Caco-2 (cell line): Measurements from ENCODE around the gene NINJ2. TPM values are rescaled to one million over a fixed set of nuclear protein-coding genes. Genes with fewer than 3 reads are reported as not detected.
A peak's percentile ranks its signal among the peaks of the same experiment; 100 is the strongest.

Experiments
- Bru-seq: library from RNA; stranded (reverse); fragments of 400-500 nt; gene quantifications from one replicate; lab custom pipeline; 2021; lab: Mats Ljungman, UMichigan
- BruChase-seq, 2 experiments: library from RNA; stranded (reverse); fragments of 400-500 nt; gene quantifications; one replicate each; lab custom pipeline; 2021; lab: Mats Ljungman, UMichigan
- BruUV-seq: library from RNA; stranded (reverse); fragments of 400-500 nt; replicated peaks from 2 replicates; lab custom pipeline; 2021; lab: Mats Ljungman, UMichigan
- CTCF ChIA-PET: fragments of 300-600 bp; sonication (Branson Sonifier 250); formaldehyde crosslinking; loops from one replicate; lab custom pipeline; 2022; ENCODE audit warnings: antibody characterized with exemption; lab: Charles Lee
- POLR2A ChIA-PET: fragments of 300-600 bp; sonication (Branson Sonifier 250); formaldehyde crosslinking; loops from one replicate; lab custom pipeline; 2022; ENCODE audit warnings: antibody characterized with exemption; lab: Charles Lee
- DNase-seq, 2 experiments: peaks; one replicate each; pipeline versions ENCODE4 v3.0.0 to v3.0.0-alpha.2; 2020 to 2022
- H3K27me3 ChIP-seq: replicated peaks from 2 replicates; pipeline ENCODE4 v1.6.0; 2011; ENCODE audit warnings: low read length; ENCODE audit not compliant: control insufficient read depth, insufficient read depth
- H3K36me3 ChIP-seq: 2 replicates; pipeline ENCODE4 v1.5.1; 2011; ENCODE audit warnings: low read length; ENCODE audit not compliant: control insufficient read depth, insufficient read depth
- H3K4me1 ChIP-seq: fragments of 250-450 bp; sonication (Bioruptor Pico); 2 replicates; pipeline ENCODE4 v1.5.1; 2020; ENCODE audit warnings: mild to moderate bottlenecking
- H3K4me3 ChIP-seq: 2 replicates; pipeline ENCODE4 v1.5.1; 2011; ENCODE audit warnings: low read depth, mild to moderate bottlenecking, control low read depth, low read length
- H3K9me3 ChIP-seq: fragments of 250-450 bp; sonication (Bioruptor Pico); 2 replicates; pipeline ENCODE4 v1.5.1; 2020; ENCODE audit warnings: mild to moderate bottlenecking, moderate library complexity
- H3K27ac Mint-ChIP-seq: one replicate; pipeline ENCODE4 v1.8.0; 2022; ENCODE audit warnings: mixed read lengths; ENCODE audit not compliant: unreplicated experiment
- H3K27me3 Mint-ChIP-seq: one replicate; pipeline ENCODE4 v1.8.0; 2022; ENCODE audit warnings: mixed read lengths; ENCODE audit not compliant: insufficient read depth, unreplicated experiment
- H3K36me3 Mint-ChIP-seq: one replicate; pipeline ENCODE4 v1.8.0; 2022; ENCODE audit warnings: mild to moderate bottlenecking, mixed read lengths; ENCODE audit not compliant: insufficient read depth, unreplicated experiment
- H3K4me1 Mint-ChIP-seq: one replicate; pipeline ENCODE4 v1.8.0; 2022; ENCODE audit warnings: low read depth, mixed read lengths; ENCODE audit not compliant: unreplicated experiment
- H3K4me3 Mint-ChIP-seq: one replicate; pipeline ENCODE4 v1.8.0; 2022; ENCODE audit warnings: mild to moderate bottlenecking, moderate library complexity, mixed read lengths; ENCODE audit not compliant: unreplicated experiment
- H3K9me3 Mint-ChIP-seq: one replicate; pipeline ENCODE4 v1.8.0; 2022; ENCODE audit warnings: mixed read lengths; ENCODE audit not compliant: unreplicated experiment
- intact Hi-C: fragments of 100-400 bp; cut with micrococcal nuclease; formaldehyde crosslinking; loops from one replicate; pipeline ENCODE4 v1.10.0; 2022; ENCODE audit not compliant: unreplicated experiment
- long read RNA-seq: library from polyadenylated mRNA; stranded (forward); transcript quantifications from one replicate; pipeline ENCODE4 v2.0.0, GENCODE V29; 2022
- total RNA-seq: library from RNA; stranded (reverse); gene quantifications from 2 replicates; pipeline ENCODE4 v1.2.3, GENCODE V29; 2022
- TF ChIP-seq, protein P1 (sequence below), 2 experiments: fragments of 200-600 bp in 1 of 2; IDR thresholded peaks; 1 replicate in 1 of 2; 2 replicates in 1 of 2; pipeline versions ENCODE4 v1.5.1 to v1.8.0; 2011 to 2022; ENCODE audit warnings: antibody characterized with exemption in 1 of 2, control low read depth in 1 of 2, inconsistent platforms in 1 of 2, low read depth in 1 of 2, low read length in 1 of 2, mild to moderate bottlenecking in 1 of 2, moderate library complexity in 1 of 2; ENCODE audit not compliant: insufficient read depth in 1 of 2, severe bottlenecking in 1 of 2, unreplicated experiment in 1 of 2

The NINJ2 gene, protein sequence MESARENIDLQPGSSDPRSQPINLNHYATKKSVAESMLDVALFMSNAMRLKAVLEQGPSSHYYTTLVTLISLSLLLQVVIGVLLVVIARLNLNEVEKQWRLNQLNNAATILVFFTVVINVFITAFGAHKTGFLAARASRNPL
- total RNA-seq = 6.5 and 7.0 TPM in 2 replicates
- percentile 48 among the genes with signal in this experiment for Bru-seq, nascent RNA
- percentile 54 among the genes with signal in this experiment for BruChase-seq, experiment 1, labeled RNA remaining after a 2-hour chase
- BruChase-seq, experiment 2, labeled RNA remaining after a 6-hour chase = percentile 56 among the genes with signal in this experiment
- long read RNA-seq, partial matches to known transcripts = 0 of 4 reads
- long read RNA-seq, other reads (novel, unspliced or antisense) = 1 of 4 reads

DNA sequence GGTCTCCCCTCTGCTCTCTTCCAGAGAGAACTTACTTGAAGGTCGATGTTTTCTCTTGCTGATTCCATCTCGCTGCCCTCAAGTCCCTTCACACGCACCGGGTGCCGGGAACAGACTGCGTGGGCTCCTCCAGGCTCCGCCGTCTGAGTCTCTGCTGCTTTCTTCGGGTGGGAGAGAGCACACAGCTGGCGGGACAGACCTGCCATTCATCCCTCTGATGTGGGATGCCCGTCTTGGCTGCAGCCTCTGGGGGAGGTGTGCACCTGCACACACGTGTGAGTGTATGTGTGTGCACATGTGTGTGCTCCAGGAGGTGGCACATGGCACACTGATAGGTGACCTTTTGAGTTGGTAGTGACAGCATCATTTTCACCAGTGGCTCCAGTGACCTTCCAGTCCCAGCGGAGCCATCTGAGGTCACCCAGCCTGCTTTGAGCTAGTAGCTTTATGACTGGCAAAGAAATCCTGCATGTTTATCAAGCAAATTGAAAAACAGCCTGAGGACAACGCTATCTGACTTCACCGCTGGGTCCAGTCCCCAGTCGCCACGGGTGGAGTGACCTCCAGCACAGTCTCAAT lies at the start of gene NINJ2:
TSS of gene NINJ2 (minus strand) at position 153 of the 579 bp plus-strand sequence. CDS start at position 68, 85 bp downstream.
- peaks cover 11% of the 10 kb centered on the region for H3K4me1 Mint-ChIP-seq
- CTCF ChIA-PET = no interaction called here
- intact Hi-C loops = no loop called here

DNA sequence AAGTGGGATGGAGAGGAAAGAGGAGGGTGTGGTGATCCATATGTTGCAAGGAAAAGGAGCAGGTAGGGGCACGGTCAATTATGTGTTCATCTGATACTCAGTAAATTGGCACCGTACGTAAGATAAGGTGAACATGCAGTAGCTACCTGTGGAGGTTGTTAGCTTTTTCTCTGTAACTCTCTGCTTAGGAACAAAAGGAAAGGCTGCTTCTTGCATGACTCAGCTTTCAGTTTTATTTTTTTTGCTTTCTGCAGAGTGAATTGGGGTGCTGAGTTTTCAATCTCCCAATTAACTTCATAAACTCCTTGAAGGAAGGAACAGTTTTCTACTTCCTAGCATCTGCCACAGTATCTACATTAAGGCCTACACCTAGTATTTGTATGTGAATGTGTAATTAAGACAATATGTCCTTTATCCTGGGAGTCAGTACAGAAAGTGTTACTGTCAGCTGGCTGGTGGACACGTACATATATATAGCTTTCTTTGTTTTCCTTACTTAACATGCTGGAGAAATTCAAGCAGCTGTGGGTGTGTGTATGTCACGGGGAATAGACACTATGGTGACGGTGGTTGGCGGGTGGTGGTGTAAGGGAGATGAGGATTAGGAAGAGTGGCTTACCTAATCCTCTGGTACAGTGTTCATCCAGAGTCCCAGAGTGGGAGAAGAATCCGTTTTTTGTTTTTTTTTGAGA lies 49.1 kb upstream of the NINJ2 start:
- intact Hi-C loops = no loop called here
- Mint-ChIP-seq H3K27ac (no peak overlapping the region), H3K4me3 (no peak overlapping the region), H3K36me3 (no peaks in the 10 kb centered on the region), H3K4me1 (peaks cover 9% of the 10 kb centered on the region), H3K9me3 (no peaks in the 10 kb centered on the region), H3K27me3 (no peaks in the 10 kb centered on the region)
- CTCF ChIA-PET = interaction anchor here (1.9 kb wide), 1 partner anchor 39 kb away, joined by 12 read pairs; no protein-coding TSS in a partner anchor
- Histone ChIP-seq H3K27me3 (no peaks in the 10 kb centered on the region), H3K4me1 (peaks cover 5% of the 10 kb centered on the region; the same call in 1 of the 2 replicates), H3K4me3 (no peak overlapping the region), H3K36me3 (no peaks in the 10 kb centered on the region), H3K9me3 (no peaks in the 10 kb centered on the region)
- BruUV-seq = no TSS peak
- POLR2A ChIA-PET = no interaction called here
- TF ChIP-seq, protein P1, sequence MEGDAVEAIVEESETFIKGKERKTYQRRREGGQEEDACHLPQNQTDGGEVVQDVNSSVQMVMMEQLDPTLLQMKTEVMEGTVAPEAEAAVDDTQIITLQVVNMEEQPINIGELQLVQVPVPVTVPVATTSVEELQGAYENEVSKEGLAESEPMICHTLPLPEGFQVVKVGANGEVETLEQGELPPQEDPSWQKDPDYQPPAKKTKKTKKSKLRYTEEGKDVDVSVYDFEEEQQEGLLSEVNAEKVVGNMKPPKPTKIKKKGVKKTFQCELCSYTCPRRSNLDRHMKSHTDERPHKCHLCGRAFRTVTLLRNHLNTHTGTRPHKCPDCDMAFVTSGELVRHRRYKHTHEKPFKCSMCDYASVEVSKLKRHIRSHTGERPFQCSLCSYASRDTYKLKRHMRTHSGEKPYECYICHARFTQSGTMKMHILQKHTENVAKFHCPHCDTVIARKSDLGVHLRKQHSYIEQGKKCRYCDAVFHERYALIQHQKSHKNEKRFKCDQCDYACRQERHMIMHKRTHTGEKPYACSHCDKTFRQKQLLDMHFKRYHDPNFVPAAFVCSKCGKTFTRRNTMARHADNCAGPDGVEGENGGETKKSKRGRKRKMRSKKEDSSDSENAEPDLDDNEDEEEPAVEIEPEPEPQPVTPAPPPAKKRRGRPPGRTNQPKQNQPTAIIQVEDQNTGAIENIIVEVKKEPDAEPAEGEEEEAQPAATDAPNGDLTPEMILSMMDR (IDR thresholded peaks at IDR 0.05; ENCODE audit: insufficient read depth in 1 of 2, low read depth in 1 of 2, low read length in 1 of 2, severe bottlenecking in 1 of 2, unreplicated experiment in 1 of 2) = no peak
- DNase-seq = no peak

More for the DNA sequence above, at the start of gene NINJ2:
- H3K4me1 ChIP-seq = no peaks in the 10 kb centered on the region
- POLR2A ChIA-PET = interaction anchor here (0.5 kb wide), 1 partner anchor 161 kb away, joined by 5 read pairs; no protein-coding TSS in a partner anchor
- H3K36me3 ChIP-seq = no peaks in the 10 kb centered on the region
- no peak within 1 kb of the TSS for H3K4me3 Mint-ChIP-seq
- no peaks in the 10 kb centered on the region for H3K27me3 ChIP-seq
- no peak for DNase-seq
- H3K9me3 Mint-ChIP-seq = no peaks in the 10 kb centered on the region
- no peaks in the 10 kb centered on the region for H3K9me3 ChIP-seq
- BruUV-seq = no TSS peak
- H3K4me3 ChIP-seq = no peak within 1 kb of the TSS
- H3K36me3 Mint-ChIP-seq = no peaks in the 10 kb centered on the region
- TF ChIP-seq, protein P1 (IDR thresholded peaks at IDR 0.05; ENCODE audit: insufficient read depth in 1 of 2, low read depth in 1 of 2, low read length in 1 of 2, severe bottlenecking in 1 of 2, unreplicated experiment in 1 of 2) = no peak
- no peak within 1 kb of the TSS for H3K27ac Mint-ChIP-seq
- no peaks in the 10 kb centered on the region for H3K27me3 Mint-ChIP-seq
